Transverse colon (tissue), 4 donors: ENCODE results near the gene CACNA2D2. TPM values are rescaled to one million over a fixed set of nuclear protein-coding genes. Genes with fewer than 3 reads are reported as not detected.

Experiments
- DNase-seq: peaks from one replicate; pipeline ENCODE4 v3.0.0-alpha.2; 2019
- H3K27ac ChIP-seq, 4 donors: fragments of 200-600 bp; sonication (generic); 2 replicates each; pipeline ENCODE4 v1.5.1; 2016 to 2018; ENCODE audit warnings: inconsistent platforms in 4 of 4
- H3K27me3 ChIP-seq: fragments of 200-600 bp; sonication (generic); 2 replicates; pipeline ENCODE4 v1.5.1; 2017; ENCODE audit warnings: inconsistent platforms
- H3K36me3 ChIP-seq, 4 donors: fragments of 200-600 bp; sonication (generic); 2 replicates each; pipeline ENCODE4 v1.5.1; 2017 to 2019; ENCODE audit warnings: inconsistent platforms in 4 of 4
- H3K4me1 ChIP-seq, 4 donors: fragments of 200-600 bp; sonication (generic); 2 replicates each; pipeline ENCODE4 v1.5.1; 2017 to 2020; ENCODE audit warnings: inconsistent platforms in 4 of 4
- H3K4me3 ChIP-seq, 4 donors: fragments of 200-600 bp; sonication (generic); 1 replicate in 1 of 4; 2 replicates in 3 of 4; pipeline versions ENCODE4 v1.5.1 to v1.6.1; 2017 to 2019; ENCODE audit warnings: inconsistent platforms in 4 of 4
- H3K9me3 ChIP-seq, 2 donors: fragments of 200-600 bp; sonication (generic); 2 replicates each; pipeline ENCODE4 v1.5.1; 2017 to 2019; ENCODE audit warnings: inconsistent platforms in 2 of 2
- CTCF ChIP-seq, 5 experiments: fragments of 200-600 bp in 3 of 5; fragments of 450-650 bp in 2 of 5; sonication (generic) in 3 of 5; IDR thresholded peaks; 1 replicate in 2 of 5; 2 replicates in 3 of 5; pipeline ENCODE4 v1.5.1; 2016 to 2017; ENCODE audit warnings: antibody characterized with exemption in 5 of 5, inconsistent platforms in 3 of 5, mild to moderate bottlenecking in 2 of 5, moderate library complexity in 1 of 5
- EP300 ChIP-seq: sonication (generic); formaldehyde crosslinking; IDR thresholded peaks from one replicate; pipeline ENCODE4 v1.6.1; 2017; ENCODE audit warnings: antibody characterized with exemption, low read depth
- POLR2A ChIP-seq: fragments of 450-650 bp; IDR thresholded peaks from one replicate; pipeline ENCODE4 v1.6.1; 2016; ENCODE audit warnings: antibody characterized with exemption, mild to moderate bottlenecking, moderate library complexity
- POLR2AphosphoS5 ChIP-seq, 3 donors: sonication (generic); formaldehyde crosslinking; IDR thresholded peaks; one replicate each; pipeline ENCODE4 v1.6.1; 2016; ENCODE audit warnings: antibody characterized with exemption in 3 of 3
- WGBS, 2 donors: methylation state at CpG; one replicate each; pipeline ENCODE4 v1.1.5; 2018; ENCODE audit warnings: low coverage in 1 of 2; 5-methylcytosine and 5-hydroxymethylcytosine counted together
- in situ Hi-C, 4 donors: fragments of 200-750 bp; cut with MboI; loops; one replicate each; pipeline versions ENCODE4 v1.15.0 to v1.15.1; 2017; ENCODE audit warnings: low sequenced_read_pairs in 3 of 4, low pct_ligation_motif_present in 1 of 4, low pct_unique_long_range_greater_than_20kb in 1 of 4
- intact Hi-C: fragments of 100-400 bp; cut with DNase I; formaldehyde crosslinking; loops from one replicate; pipeline ENCODE4 v1.15.1; 2023; ENCODE audit warnings: low total_unique reads
- total RNA-seq, 4 donors: library from RNA; depleted of rRNA; stranded (reverse); fragments of >200 nt; gene quantifications; one replicate each; pipeline ENCODE4 v1.1.0, GENCODE V29; 2016

Gene CACNA2D2
- total RNA-seq, 4 donors from 2014 or later, result 0.48 to 2.2 (median 0.87) TPM

GRCh38 chr3:50340448-50341329 is 162.7 kb downstream of the CACNA2D2 start, which contains the start of gene RASSF1:
Gene RASSF1 (minus strand): TSS chr3:50340836. CDS start chr3:50340805, 31 bp downstream.
- no peaks in the 10 kb centered on the region for H3K36me3 ChIP-seq
- no peaks in the 10 kb centered on the region for H3K9me3 ChIP-seq
- peak within 1 kb of the TSS; percentile 93 to 99 (median 98) for H3K27ac ChIP-seq
- DNase-seq, result peak; percentile 80
- peaks cover 18 to 55% (median 42%) of the 10 kb centered on the region in 4 donors for H3K4me1 ChIP-seq
- in situ Hi-C loops (loop anchor here in 1 of 4 donors (10.0 kb wide), 1 partner anchor 194 kb away; no protein-coding TSS in a partner anchor), intact Hi-C loops (loop anchor here (10.0 kb wide), 1 partner anchor 204 kb away; no protein-coding TSS in a partner anchor)
- H3K4me3 ChIP-seq, result peak within 1 kb of the TSS; percentile 35 to 62 (median 44)
- WGBS, 2 donors, result 7% methylated on average over 63 of the region's 85 CpGs; no CpG with 5 or more reads in 1 of the 2 donors
- TF ChIP-seq POLR2AphosphoS5 (IDR thresholded peaks at IDR 0.05), result peak; percentile 29 to 53 (median 36)
- peak; percentile 51 for TF ChIP-seq POLR2A
- TF ChIP-seq EP300, result no peak
- no peak for TF ChIP-seq CTCF (IDR thresholded peaks at IDR 0.05)
- H3K27me3 ChIP-seq, result no peaks in the 10 kb centered on the region

- intact Hi-C loops, result loop anchor here (10.0 kb wide), 1 partner anchor 205 kb away; no protein-coding TSS in a partner anchor
- peaks cover 18 to 55% (median 42%) of the 10 kb centered on the region in 4 donors for H3K4me1 ChIP-seq
These were observed 163.3 kb downstream of the CACNA2D2 start for GRCh38 chr3:50340147-50340447.

GRCh38 chr3:50339485-50340146 is 163.8 kb downstream of the CACNA2D2 start:
- no peaks in the 10 kb centered on the region for H3K9me3 ChIP-seq
- no peak for TF ChIP-seq POLR2A
- no peak for TF ChIP-seq CTCF (IDR thresholded peaks at IDR 0.05)
- TF ChIP-seq POLR2AphosphoS5 (IDR thresholded peaks at IDR 0.05), result no peak
- no peak for TF ChIP-seq EP300
- peak overlapping the region; percentile 93 to 99 (median 98) for H3K27ac ChIP-seq
- DNase-seq, result no peak
- WGBS, 2 donors, result 64 to 75% methylated on average over 10 to 14 of the region's 14 CpGs
- in situ Hi-C loops, result loop anchor here in 1 of 4 donors (10.0 kb wide), 1 partner anchor 195 kb away; no protein-coding TSS in a partner anchor
- H3K4me1 ChIP-seq, result peaks cover 22 to 58% (median 45%) of the 10 kb centered on the region in 4 donors
- intact Hi-C loops, result loop anchor here (10.0 kb wide), 2 partner anchors 205 to 1945 kb away; partner anchors contain the start of gene GLYCTK
- H3K27me3 ChIP-seq, result no peaks in the 10 kb centered on the region
- no peaks in the 10 kb centered on the region for H3K36me3 ChIP-seq
- peak overlapping the region in 3 of 4 donors; percentile 35 to 62 (median 51) for H3K4me3 ChIP-seq

More at GRCh38 chr3:50340147-50340447, 163.3 kb downstream of the CACNA2D2 start:
- peak overlapping the region; percentile 35 to 62 (median 44) for H3K4me3 ChIP-seq
- peak overlapping the region; percentile 93 to 99 (median 98) for H3K27ac ChIP-seq
- 34 to 39% methylated on average over 2 to 9 of the region's 9 CpGs for WGBS, 2 donors
- DNase-seq, result no peak
- H3K27me3 ChIP-seq, result no peaks in the 10 kb centered on the region
- H3K36me3 ChIP-seq, result no peaks in the 10 kb centered on the region
- TF ChIP-seq POLR2A, result no peak
- TF ChIP-seq POLR2AphosphoS5 (IDR thresholded peaks at IDR 0.05), result no peak
- TF ChIP-seq EP300, result no peak
- TF ChIP-seq CTCF (IDR thresholded peaks at IDR 0.05), result no peak
- in situ Hi-C loops, result loop anchor here in 1 of 4 donors (10.0 kb wide), 1 partner anchor 195 kb away; no protein-coding TSS in a partner anchor
- H3K9me3 ChIP-seq, result no peaks in the 10 kb centered on the region
